C4-2B (cell line): Measurements from ENCODE around the gene SUSD5.
"Not testable (repeated sequence)": the region's sequence is repeated elsewhere in the genome, so short reads cannot be mapped to it uniquely, and the experiment has no call there.

Source experiments
- H3K27ac ChIP-seq: fragments of 450-650 bp; 2 replicates; pipeline ENCODE4 v1.5.1; 2017
- ZFX ChIP-seq: fragments of 450-650 bp; IDR thresholded peaks from 2 replicates; pipeline ENCODE4 v1.6.1; 2017
- TF ChIP-seq, protein P1 (sequence below): fragments of 450-650 bp; conservative IDR thresholded peaks from 2 replicates; pipeline ENCODE4 v1.5.1; 2017; ENCODE audit warnings: mild to moderate bottlenecking

Gene SUSD5

DNA sequence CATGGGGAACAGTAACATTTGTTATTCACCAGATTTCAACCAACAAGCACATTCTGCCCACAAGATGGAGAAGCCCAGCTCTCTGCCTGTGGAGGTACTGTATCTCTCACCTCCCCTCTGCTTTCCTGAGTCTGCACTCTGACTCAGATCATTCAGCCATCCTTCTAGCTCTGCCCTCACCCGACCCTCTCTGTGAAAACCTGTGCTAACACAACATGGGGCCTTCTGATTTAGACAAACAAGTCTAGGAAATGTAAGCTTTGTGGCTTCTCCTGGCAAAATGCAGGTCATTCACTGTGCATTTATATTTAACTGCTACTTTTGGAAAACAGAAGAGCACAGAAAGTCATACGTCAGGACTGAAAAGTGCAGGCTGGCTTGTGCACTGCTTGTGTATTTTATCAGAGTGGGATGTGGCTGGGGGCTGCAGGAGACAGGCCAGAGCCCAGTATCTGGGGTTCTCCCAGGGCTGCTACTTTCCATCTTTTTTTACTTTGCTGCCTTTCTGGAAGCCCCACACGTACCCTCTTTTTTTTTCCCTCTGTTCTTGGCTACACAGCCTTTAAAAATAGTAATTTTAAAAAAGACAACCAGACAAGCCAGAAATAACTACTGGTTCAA is 50.8 kb downstream of the SUSD5 start:
- no peak overlapping the region for H3K27ac ChIP-seq
- TF ChIP-seq ZFX = no peak
- TF ChIP-seq, protein P1, sequence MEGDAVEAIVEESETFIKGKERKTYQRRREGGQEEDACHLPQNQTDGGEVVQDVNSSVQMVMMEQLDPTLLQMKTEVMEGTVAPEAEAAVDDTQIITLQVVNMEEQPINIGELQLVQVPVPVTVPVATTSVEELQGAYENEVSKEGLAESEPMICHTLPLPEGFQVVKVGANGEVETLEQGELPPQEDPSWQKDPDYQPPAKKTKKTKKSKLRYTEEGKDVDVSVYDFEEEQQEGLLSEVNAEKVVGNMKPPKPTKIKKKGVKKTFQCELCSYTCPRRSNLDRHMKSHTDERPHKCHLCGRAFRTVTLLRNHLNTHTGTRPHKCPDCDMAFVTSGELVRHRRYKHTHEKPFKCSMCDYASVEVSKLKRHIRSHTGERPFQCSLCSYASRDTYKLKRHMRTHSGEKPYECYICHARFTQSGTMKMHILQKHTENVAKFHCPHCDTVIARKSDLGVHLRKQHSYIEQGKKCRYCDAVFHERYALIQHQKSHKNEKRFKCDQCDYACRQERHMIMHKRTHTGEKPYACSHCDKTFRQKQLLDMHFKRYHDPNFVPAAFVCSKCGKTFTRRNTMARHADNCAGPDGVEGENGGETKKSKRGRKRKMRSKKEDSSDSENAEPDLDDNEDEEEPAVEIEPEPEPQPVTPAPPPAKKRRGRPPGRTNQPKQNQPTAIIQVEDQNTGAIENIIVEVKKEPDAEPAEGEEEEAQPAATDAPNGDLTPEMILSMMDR = no peak

DNA sequence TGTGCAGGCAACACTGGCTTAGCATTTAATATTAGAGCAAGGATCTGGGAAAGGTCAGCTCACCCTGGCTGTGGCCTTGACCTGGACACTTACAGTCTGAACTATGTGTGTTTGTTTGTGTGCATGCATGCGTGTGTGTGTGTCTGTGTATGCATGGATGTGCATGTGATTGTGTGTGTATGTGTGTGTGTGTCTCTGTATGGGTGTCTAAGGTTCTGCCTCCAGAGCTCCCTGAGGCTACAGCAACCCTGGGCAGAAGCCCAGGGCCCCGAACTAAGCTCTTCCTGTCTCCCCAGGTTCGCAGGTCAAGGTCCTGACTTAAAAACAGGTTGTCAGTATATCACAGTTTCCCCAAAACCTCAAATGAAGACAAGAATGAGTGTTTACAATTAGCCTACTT is 51.3 kb downstream of the SUSD5 start:
- no peak overlapping the region for H3K27ac ChIP-seq

DNA sequence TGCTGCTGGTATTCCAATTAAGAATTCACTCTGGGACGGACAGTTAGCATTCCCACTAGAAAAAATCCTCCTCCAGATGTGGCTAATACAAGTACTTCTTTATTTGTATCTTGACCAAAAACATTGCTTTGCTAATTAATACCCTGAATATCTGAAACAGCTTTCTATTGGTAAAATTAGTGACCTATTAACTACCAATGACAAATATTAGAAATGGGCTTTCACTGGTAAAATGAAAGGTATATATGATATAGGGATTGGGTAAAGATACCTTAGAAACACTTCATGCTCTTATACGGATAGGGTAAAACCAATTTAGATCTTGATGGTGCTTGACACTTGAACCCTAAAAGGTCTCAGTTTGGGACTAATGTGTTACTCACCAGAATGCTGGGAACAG is 52.5 kb downstream of the SUSD5 start:
- no peak overlapping the region for H3K27ac ChIP-seq
- TF ChIP-seq, protein P1 = no peak
- TF ChIP-seq ZFX = no peak

More for the DNA sequence above, 51.3 kb downstream of the SUSD5 start:
- TF ChIP-seq ZFX = no peak
- TF ChIP-seq, protein P1 = no peak

DNA sequence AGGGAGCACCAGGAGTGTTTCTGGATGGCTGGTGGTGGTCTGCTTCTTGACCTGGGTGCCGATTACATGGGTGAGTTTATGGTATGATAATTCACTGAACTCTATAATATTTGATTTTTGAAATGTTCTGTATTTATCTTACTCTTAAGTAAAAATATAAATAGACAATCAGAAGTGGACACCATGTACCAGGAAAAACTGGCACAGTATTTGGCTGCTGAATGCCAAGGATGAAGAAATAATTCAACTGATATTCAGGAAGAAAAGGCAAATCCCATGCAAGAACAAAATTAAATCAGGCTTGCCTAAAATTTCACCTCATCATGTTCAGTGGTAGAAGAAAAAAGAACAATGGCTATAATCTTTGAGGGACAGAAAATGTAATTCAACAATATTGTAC is 53.2 kb downstream of the SUSD5 start:
- H3K27ac ChIP-seq = no peak overlapping the region
- TF ChIP-seq, protein P1 = no peak
- TF ChIP-seq ZFX = no peak

DNA sequence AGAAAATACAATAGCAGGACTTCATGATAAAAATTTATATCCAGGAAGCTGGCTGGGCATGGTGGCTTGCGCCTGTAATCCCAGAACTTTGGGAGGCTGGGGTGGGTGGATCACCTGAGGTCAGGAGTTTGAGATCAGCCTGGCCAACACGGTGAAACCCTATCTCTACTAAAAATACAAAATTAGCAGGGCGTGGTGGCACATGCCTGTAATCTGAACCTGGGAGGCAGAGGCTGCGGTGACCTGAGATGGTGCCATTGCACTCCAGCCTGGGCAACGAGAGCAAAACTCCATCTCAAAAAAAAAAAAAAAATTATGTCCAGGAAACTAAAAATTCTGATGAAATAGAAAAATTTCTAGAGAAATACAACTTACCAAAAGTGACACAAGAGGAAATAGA is 56.0 kb downstream of the SUSD5 start:
- not testable (repeated sequence) for H3K27ac ChIP-seq

DNA sequence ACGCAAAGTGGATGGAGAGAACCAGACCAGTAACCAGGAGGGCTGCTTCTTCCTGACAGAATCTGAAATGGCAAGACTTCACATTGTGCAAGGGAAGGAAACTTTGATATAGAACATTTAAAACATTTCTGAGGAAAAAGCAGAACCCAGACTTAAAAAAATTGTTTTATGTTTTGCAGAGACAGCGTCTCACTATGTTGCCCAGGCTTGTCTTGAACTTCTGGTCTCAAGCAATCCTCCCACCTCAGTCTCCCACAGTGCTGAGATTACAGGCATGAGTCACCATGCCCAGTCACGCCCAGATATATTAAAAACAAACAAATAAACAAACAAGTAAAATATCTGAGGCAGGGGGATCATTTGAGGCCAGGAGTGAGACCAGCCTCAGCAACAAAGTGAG is 58.6 kb downstream of the SUSD5 start:
- no peak overlapping the region for H3K27ac ChIP-seq
- TF ChIP-seq ZFX = no peak
- TF ChIP-seq, protein P1 = no peak

DNA sequence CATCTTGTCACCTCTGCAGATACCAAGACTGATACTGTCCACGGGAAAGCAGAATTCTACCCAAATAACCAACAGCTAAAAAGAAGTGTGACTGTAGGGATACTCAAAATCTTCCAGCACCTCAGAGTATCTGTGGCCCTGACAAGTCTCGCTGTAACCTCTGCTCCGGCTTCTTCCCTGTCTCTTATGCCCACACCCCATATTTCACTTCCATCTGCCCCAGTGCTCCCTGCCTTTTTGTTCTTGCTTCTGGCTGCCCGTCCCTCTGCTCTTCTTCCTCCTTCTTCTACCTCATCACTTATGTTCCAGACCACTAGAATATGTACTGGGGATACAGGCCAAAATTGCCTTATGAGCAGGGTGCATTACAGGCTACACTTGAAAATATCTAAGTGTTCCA is 59.4 kb downstream of the SUSD5 start:
- no peak overlapping the region for H3K27ac ChIP-seq
- TF ChIP-seq ZFX = no peak
- TF ChIP-seq, protein P1 = no peak

DNA sequence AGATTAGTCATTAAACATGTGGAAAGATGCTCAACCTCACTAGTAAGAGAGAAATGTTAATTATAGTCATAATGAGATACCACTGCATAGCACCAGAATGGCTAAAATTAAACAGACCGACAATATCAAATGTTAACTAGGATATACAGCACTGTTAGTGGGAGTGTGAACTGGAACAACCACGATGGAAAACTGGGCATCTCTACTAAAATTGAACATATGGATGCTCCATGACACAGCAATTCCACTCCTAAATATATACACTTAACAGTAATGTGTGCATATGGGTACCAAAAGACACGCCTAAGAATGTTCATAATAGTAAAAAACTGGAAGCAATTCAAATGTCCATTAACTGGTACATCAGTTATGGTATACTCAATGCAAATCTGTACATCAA is 63.3 kb downstream of the SUSD5 start:
- H3K27ac ChIP-seq = no peak overlapping the region
- TF ChIP-seq ZFX = no peak
- TF ChIP-seq, protein P1 = no peak
